Suppressor macrophage treated with lipopolysaccharide for 4 hours (primary cell): ENCODE measurements around the gene SYNGR3.
"Not testable (repeated sequence)": the region's sequence is repeated elsewhere in the genome, so short reads cannot be mapped to it uniquely, and the experiment has no call there.

Experiments
- DNase-seq: peaks from one replicate; pipeline ENCODE4 v3.0.0-alpha.2; 2020

The SYNGR3 gene

DNA sequence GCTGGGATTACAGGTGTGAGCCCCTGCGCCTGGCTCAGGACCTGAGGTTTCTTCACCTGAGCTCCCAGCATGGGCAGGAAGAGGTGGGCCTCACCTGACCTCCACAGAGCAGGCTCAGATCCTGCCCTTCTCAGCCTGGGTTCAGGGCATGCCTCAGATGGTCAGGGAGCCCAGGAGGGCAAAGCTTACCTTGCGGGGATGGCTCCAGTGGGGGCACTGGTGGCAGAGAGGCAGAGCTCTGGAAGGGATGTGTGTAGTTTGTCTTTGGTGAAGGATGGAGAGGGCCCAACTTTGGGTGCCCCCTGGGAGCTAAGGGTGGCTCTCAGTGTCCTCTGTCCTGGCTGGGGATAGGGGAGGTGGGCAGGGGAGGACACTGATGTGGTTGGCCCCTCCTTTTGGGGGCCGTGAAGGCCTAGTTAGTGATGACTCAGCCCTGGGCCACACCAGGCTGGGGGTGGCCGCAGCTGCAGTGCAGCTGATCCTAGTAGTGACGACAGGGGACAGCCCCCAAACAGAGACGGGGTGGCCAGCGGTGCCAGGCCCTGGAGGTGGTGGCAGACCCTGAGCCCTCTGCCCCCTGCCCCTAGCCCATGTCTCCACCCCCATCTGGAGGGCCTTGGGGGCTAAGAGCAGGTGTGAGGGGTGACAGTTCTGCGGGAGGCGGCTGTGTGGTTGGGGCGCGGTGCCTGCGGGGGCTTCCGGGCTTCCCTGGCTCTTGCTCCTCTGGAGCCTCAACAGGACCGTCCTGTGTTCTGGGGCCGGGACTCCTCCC, 42.7 kb downstream of the SYNGR3 start:
- no peak for DNase-seq

DNA sequence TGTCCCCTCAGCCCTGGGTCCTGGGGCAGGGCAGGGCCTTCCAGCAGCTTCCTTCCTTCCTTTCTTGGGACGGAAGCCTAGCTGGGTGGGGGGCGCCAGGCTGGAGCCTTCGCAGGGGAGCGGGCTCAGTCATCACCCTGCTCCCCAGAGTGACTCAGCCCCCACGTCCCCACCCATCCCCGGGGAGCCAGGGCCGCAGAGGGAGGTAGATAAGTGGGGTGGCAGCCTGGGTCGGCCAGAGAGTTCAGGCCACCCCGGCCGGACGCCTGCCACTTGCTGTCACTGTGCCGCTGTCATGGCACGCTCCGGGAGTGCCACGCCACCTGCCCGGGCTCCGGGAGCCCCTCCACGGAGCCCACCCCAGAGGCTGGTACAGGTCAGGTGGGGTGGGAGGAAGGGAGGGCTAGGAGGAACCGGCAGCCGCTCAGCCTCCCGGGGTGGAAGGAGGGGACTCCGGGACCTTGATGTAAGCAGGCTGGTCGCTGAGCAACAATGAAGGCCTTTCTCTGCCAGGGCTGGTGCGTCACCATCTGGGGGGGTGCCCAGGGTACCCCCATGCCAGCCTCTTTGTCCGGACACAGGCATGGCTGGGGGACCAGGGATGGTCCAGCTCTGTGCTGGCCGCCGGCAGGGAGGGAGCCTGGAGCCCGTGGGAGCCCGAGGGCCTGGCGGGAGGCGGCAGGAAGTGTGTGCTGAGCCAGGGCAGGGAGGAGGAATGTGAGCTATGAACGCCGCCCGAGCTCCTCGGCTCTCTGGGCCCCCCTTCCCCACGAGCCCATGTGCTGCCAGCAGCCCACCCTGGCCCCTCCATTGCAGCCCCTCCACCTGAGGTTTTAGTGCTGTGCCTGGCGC, 43.5 kb downstream of the SYNGR3 start:
- no peak for DNase-seq

DNA sequence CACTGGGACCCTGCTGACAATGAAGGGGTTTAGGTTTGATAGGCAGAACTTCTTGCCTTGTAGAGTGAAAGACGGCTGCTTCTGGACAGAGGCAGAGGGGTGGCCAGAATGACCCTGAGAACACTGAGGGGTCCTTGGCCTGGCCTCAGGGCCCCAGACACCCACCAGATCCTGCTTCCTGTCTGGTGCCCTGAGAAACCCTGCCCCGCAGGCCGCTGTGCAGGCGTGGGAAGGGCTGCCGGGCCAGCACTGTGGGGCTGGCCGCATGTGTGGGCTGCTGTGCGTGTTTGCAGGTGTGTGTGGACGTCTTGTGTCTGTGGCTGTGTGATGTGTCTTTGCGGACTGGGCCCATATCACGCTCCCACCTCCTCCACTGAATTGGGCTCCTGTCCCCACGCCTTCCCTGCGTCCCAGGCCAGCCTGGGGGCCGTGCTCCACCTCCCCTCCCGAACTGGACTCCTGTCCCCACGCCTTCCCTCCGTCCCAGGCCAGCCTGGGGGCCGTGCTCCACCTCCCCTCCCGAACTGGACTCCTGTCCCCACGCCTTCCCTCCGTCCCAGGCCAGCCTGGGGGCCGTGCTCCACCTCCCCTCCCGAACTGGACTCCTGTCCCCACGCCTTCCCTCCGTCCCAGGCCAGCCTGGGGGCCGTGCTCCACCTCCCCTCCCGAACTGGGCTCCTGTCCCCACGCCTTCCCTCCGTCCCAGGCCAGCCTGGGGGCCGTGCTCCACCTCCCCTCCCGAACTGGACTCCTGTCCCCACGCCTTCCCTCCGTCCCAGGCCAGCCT, 44.3 kb downstream of the SYNGR3 start:
- DNase-seq, result not testable (repeated sequence)

DNA sequence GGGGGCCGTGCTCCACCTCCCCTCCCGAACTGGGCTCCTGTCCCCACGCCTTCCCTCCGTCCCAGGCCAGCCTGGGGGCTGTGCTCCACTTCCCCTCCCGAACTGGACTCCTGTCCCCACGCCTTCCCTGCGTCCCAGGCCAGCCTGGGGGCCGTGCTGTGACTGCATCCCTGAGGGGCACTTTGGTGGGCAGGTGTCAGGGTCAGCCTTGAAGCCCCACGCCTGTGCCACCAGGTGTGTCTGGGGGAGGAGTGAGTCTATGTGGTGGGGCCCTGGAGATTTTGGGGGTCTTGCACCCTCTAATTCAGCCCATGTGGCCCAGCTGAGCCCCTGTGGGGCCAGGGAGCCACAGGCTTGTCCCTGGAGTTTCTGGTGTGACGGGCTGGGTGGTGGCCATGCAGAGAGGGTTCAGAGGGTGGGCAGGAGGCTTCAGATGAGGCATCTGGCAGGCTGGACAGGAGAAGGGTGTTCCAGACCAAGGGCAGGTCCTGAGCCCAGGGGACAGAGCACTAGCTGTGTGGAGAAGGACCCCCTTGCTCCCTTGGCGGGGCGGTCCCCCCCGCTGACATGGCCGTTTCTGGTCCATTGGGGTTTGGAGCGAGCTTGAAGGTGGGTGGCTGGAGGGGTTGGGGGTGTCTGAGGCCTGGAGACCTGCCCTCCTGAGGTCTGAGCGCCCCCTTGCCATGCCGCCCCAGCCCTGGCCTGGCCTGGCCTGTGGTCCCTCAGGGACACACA, 45.1 kb downstream of the SYNGR3 start:
- DNase-seq, result no peak

DNA sequence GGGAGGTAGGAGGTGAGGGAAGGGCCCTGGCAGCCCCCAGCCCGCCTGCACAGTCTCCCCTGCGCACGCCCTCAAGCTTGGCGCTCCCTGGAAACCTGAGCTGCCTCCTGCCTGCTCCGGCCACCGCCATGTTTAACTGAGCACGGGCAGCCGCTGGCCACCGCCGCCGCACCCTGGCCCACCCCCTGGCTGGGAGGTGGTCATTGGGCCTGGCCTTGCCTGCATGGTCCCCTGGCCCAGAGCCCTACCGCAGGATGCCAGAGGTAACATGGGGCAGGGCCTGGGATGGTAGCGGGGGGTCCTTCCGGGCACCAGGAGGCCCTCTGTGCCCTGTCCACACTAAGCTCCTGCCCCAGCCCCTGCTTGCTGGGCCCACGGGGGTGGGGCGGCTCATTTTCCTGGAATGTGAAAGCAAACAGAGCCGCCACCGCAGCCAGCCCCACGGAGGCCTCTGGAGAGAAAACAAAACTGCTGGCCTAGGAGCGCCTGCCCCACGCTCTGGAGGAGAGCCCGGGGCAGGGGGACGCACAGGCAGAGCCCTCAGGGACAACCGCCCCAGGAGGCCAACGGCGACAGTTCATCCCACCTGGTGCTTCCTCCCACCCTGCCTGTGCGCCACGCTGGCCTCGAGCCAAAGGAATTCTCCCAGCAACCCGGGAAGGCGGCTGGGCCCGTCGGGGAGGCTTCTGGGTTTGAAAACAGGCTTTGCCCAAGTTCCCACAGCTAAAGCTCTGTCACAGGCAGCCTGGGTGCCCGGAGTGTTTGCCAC, 45.8 kb downstream of the SYNGR3 start:
- no peak for DNase-seq

DNA sequence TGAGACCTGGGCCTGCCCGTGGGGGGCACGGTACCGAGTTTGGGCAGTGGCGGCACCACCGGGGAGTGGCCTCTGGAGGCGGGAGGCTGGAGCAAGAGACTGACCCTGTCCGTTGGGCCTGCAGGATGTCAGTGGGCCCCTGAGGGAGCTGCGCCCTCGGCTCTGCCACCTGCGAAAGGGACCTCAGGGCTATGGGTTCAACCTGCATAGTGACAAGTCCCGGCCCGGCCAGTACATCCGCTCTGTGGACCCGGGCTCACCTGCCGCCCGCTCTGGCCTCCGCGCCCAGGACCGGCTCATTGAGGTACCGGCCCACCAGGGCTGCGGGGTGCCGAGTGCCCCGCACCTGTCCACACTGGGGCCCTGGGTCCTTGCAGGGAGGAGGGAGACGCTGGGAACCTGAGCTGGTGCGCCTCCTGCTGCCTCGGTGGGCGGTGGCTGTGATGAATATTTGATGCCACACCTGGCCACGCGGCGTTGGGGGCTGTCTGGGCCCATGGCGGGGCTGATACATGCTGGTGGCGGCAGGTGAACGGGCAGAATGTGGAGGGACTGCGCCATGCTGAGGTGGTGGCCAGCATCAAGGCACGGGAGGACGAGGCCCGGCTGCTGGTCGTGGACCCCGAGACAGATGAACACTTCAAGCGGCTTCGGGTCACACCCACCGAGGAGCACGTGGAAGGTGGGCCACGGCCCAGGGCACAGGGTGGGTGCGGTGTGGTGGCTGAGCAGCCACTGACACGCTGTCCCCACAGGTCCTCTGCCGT, 46.6 kb downstream of the SYNGR3 start:
- DNase-seq, result no peak

DNA sequence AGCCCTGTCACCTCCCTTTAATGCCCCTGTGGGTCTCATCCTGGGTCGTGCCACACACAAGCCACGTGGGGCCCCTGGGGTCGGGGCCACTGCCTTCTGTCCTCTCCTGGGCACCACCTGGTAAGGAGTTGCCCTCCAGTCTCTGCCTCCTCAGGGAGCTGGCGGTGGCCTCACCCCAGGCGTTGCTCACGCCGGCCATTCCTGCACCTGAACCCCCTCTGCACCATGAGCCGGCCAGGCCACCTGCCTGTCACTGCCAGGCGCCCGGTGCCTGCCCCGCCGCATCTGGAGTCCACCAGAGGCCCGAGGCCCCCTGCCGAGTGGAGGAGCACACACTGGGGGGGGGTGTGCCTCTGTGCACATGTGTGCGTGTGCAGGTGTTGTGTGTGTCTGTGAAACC, 47.3 kb downstream of the SYNGR3 start:
- no peak for DNase-seq

DNA sequence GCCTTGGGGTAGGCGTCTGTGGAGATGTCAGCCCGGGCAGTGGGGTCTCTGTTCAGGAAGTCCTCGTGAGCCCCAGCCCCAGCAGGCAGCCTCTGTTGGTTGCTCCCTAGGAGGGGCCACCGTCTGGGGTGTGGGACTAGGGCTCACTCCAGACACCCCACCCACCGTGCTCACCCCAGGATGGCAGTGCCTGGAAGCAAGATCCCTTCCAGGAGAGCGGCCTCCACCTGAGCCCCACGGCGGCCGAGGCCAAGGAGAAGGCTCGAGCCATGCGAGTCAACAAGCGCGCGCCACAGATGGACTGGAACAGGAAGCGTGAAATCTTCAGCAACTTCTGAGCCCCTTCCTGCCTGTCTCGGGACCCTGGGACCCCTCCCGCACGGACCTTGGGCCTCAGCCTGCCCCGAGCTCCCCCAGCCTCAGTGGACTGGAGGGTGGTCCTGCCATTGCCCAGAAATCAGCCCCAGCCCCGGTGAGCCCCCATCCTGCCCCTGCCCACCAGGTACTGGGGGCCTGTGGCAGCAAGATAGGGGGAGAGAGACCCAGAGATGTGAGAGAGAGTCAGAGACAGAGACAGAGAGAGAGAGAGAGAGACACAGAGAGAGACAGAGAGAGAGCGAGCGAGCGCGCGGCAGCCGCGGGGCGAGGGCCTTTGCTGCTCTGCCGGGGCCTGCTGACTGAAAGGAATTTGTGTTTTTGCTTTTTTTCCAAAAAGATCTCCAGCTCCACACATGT, 48.0 kb downstream of the SYNGR3 start:
- no peak for DNase-seq

DNA sequence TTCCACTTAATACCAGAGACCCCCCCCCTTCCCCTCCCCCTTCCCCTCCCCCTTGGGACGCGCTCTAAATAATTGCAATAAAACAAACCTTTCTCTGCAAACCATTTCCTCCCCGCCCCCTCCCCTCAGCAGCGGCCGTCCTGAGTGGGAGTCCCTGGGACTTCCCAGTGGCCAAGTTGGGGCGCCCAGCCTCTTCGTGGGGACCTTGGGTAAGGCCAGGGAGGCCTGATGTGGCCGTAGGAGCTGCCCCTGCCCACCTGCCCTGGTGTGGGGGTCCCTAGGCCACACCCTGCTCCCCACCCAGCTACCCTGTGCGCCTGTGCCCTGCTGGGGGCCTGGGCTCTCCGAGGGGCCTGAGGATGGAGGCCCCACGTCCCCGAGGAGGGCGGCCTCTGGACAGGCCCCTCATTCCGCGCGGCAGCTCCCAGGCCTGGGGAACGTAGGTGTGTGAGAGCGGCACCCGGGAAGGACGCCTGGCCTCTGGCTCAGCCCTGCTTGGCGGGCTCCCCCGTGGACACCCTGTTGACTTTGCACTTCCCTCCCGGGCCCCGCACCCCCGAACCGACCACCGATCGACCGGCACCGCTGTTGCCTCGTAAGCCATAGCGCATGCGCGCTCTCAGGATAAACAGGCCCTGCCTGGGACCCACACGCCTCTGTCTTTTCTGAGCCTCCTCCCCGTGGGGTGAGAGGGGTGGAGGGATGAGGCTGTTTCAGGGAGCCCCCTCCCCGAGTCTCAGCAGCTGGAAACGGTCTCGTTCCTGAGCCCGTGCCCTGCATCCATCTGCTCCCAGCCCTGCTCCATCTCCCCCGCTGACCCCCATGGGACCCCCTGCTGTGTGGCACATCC, 48.8 kb downstream of the SYNGR3 start:
- DNase-seq, result no peak

DNA sequence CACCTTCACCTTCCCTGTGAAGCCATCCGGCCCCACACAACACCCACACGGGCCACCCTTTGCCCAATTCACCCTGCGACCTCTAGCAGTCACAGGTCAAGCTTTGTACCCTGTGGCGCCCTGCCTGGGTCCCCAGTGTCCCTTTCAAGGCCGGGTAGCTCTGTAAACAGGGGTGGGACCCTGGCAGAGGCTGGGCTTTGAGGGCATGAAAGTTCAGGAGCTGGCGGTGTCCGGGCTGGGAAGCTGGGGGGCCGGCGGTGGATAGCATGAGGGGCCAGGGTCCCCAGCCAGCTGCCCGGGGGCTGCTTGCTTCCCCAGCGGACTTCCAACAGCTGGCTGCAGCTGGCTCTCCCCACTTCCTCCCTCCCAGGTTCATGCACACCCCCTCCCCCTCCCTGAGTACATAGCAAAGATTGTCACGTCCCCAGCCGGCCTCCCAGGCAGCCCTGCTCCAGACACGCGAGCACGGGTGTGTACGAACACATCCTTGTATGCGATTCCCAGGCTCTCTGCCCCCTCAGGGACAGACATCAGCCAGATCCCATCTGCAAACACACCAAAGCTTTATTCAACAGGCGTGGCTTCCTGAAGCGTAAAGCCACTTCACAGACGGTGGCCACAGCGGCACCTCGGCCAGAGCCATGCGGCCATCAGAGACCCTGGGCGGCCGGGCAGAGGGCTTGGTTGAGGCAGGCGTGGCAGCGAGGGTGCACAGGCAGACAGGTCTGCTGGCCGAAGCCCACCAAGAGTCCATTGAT, 49.7 kb downstream of the SYNGR3 start:
- no peak for DNase-seq

DNA sequence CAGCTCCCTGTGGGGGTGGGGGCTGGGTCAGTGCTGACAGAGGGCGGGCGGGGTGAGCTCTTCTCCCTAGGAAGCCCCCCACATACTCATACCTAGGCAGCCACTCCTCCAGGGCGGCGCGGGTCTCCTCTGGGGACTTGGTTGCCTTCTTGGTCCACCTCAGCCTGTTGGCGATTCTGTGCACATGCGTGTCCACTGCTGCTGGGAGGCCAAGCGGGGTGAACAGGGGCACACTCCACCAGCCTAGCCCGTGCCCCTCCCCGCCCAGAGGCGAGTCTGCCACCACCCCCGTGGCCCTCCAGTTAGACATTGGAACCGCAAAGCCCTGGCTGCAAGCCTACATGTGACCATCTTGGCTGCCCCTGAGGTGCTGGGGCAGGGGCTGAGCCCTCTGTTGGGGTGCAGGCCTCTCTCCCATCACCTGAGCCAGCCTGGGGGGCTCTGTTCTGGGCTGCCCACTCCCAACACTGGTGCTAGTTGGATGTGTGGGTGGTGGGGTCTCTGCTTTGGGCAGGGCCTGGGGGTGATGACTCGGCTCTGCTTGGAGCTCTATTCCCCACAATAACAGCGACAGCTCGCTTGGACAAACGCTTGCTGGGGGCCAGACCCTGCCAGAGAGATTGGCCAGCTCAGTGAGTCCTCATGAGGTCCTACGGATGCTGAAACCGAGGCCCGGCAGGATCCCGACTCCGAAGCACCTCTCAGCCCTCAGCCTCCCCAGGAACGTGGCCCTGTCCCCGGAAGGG, 50.4 kb downstream of the SYNGR3 start:
- DNase-seq, result no peak

DNA sequence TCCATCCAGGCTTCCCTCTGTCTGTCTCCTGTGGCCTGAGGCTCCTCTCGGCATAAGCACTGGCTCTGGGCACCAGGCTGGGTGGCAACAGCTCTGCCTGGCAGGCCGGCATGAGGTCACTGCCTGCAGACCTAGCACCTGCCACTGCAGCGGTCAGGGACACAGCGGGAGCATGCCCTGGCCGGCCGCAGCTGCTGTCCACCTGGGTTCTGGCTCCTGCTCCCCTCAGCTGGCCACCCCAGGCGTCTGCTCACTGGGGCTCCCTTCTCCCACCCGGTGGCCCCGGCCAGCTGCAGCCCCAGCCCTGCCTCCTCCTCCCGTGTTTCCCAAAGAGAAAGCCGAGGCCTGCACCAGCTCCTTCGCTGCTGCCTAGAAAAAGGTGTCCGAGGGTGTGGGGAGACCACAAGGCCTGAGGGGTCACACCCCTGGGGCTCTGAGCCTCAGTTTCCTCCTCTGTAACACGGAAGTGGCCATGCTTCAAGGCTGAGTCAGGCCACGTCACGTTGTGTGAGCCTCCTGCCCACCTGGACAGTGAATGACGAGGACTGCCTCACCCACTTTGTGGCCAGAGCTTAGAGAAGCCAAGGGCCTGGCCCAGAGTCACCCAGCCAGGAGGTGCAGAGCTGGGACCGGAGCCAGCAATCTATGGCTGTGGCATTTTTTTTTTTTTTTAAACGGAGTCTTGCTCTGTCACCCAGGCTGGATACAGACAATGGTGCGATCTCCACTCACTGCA, 51.2 kb downstream of the SYNGR3 start:
- DNase-seq, result no peak

DNA sequence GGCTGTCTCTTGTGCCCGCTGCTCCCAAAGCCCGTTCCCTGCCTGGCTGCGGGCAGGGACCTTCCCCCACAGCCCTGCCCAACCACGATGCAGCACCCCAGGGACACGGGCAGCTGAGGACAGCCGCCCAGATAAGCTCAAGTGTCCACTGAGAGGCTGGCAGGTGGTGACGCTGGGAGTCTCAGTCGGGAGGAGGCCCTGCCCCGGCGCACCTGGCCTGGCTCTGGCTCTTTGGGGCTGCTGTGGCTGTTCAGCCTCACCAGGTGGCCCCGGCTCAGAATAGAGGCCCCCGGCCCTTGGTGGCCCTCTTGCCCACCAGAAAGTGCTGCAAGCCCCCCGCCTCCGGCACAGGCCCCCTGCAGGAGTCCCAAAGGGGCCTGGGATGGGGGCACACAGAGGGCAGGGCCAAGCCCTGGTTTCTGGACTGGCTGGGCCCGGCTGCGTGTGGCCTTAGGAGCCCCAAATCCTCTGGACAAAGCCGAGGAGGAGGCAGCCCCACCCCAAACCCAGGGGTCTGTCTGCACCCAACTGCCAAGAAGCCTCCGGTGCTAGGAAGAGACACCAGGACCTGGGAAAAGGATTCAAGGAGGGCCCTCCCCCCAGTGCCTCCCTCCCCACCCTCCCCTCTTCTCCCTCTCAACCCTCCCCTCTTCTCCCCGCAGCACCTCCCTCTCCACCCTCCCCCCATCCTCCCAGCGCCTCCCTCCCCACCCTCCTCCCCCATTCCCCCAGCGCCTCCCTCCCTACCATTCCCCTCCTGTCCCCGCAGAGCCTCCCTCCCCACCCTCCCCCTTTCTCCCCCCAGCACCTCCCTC, 52.6 kb downstream of the SYNGR3 start:
- DNase-seq, result no peak

DNA sequence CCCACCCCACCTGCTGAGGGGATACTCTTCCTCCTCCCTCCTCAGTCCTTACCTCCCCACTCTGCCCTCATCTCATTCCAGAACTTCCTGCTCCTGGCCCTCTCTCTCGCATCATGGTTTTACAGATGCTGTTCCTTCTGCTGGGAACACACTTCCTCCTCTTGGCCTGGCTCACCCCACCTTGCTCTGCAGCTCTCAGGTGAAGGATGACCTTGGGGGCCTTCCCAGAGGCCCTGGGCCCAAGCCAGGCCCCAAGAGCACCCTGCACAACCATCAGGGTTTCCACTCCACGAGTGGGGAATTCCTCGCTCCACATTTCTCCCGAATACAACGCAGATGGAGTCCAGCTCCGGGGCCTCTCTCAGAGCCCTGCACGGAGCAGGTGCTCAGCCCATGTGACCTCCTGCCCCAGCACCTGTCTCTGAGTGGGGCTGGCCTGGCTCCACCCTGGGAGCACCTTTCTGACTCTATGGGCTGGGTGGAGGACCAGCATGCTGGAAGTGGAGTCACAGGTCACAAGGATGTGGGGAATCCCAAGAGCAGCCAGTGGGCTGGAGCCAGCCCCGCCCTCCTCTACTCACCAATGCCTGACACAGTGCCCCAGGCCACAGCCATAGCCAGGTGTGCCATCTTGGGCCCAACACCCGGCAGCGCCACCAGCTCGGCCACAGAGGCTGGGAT, 53.4 kb downstream of the SYNGR3 start:
- no peak for DNase-seq
